ENCODE measurements around the gene STX10.

GRCh38 chr19:13189600-13189999 is 39.4 kb upstream of the STX10 start:
- TF ChIP-seq CTCF (IDR thresholded peaks at IDR 0.05; ENCODE audit: extremely low read depth in 1 of 2, insufficient read depth in 1 of 2, low read depth in 1 of 2, low read length in 2 of 2) (no peak), MAX (IDR thresholded peaks at IDR 0.05; ENCODE audit: insufficient read depth, insufficient read length) (no peak), MYC (IDR thresholded peaks at IDR 0.05; ENCODE audit: low read depth, low read length) (no peak), EZH2 (IDR thresholded peaks at IDR 0.05; ENCODE audit: borderline replicate concordance, low read depth, low read length, severe bottlenecking) (no peak), POLR2A (IDR thresholded peaks at IDR 0.05; ENCODE audit: low read depth, low read length) (no peak), POLR2AphosphoS5 (IDR thresholded peaks at IDR 0.05; ENCODE audit: insufficient read depth, low read depth, low read length) (no peak), JUN (IDR thresholded peaks at IDR 0.05; ENCODE audit: borderline replicate concordance, insufficient read depth, insufficient read length, low read depth) (no peak), GATA2 (IDR thresholded peaks at IDR 0.05; ENCODE audit: insufficient read depth, insufficient read length, low read depth, low read length) (no peak), FOS (IDR thresholded peaks at IDR 0.05; ENCODE audit: borderline replicate concordance, insufficient read depth, low read length) (no peak)

Data from endothelial cell of umbilical vein (primary cell).